Colon (tissue), 2 donors: ENCODE measurements around the gene GRIK2.
"Not testable (repeated sequence)": the region's sequence is repeated elsewhere in the genome, so short reads cannot be mapped to it uniquely, and the experiment has no call there.

ENCODE experiments used
- FAIRE-seq: peaks from 2 replicates; lab custom pipeline; 2012; peaks lifted over from hg19 to GRCh38; lab: Jason Lieb, UNC
- donor health status: control.
- donor health status: control.

The GRIK2 gene

DNA sequence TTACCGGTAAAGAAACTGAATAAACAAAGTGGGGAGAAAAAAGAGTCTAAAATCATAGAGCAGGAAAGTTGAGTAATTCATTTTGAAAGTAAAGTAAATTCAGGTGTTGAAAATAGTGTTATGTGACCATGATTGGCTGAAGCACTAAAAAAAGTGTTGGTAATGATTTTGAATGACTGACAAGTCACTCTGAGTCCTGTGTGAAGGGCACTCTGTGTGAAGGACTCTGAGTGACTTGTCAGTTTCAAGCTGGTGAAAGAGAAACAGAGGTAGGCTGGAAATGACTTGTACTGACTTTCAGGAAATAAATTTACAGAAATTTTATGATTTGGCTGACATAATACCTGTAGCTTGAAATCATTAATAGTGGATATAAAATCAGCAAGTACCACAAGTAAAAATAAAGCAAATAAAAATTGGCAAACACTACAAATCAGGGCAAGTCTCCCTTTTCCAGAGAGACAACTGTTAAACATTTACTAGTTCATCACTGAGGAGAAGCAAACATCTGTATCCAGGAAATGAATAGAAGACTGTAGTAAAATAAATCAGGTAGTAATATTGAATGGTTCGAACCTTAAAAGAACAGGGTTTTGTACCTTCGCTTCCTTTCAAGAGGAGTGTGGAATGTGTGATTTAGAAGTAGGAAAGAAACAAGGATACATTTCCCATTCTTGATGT is 630.6 kb downstream of the GRIK2 start:
- FAIRE-seq: no peak

DNA sequence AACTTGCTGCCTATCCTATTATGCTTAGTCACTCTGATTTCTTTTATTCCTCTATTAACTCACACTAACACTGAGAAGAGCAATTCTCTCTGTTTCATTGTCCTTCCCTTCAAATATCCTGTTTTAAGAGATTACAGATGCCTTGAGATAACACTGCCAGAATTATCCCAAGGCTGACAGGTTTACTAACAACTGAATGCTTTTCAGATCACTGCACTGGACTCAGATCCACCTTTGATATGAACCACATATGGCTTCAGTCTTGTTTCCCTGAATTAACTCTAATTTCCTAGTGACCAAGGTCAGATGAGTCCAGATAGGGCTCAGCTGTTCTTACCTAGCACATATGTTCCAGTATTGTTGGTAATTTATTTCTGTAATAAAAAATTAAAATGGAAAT is 633.1 kb downstream of the GRIK2 start:
- FAIRE-seq: no peak

DNA sequence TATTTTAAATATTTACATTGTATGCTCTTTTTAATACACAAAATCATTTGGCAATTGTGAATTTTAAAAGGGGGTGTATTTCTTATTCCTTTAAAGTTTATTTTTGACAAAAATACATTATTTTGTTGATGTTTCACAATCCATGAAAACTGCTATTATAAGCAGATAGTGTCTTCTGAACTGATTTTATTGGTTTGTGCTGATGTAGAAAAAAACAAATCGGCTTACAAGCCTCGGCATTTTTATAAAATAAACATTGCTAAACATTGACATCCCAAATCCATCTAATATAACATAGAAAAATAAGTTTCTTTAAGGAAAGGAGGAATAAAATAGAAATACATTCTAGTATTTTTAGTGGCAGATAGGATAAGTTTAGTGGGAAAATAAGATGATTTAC is 634.7 kb downstream of the GRIK2 start:
- no peak for FAIRE-seq

DNA sequence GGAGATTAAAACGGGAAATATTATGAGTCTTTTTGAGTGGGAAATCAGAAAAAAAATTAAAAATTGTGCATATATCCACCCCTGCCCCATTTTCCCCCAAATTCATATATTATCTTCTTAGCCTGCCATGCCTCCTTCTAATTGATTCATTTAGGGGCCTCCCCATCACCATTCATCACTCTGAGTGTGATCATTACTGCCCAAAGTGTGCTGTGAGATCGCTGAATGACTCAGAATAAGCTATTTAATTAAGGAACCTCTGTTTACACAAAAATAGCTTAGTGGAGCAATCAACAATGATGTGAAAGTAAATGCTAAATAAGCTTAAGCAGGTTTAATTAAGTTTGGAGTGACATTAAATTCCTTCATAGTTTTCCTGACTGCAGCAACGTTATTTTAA is 645.5 kb downstream of the GRIK2 start:
- no peak for FAIRE-seq

DNA sequence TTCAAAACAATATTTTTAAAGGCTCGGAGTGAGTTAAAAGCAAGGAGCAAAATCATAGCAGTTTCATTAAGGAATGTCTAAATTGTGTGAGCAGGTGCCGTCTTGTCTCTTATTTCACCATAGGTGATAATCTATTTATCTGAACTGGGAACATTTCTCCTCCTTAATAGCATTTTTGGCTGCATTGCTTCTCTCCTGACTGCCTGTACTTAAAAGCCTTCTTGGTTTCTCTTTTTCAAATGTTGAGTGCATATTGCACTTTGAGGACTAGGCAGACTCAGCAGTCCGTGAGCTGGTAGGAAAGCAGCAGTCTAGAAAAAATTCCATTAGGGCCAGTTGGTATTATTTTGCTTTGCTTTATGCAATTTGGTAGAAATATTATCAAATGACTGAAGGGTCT is 645.9 kb downstream of the GRIK2 start:
- no peak for FAIRE-seq

DNA sequence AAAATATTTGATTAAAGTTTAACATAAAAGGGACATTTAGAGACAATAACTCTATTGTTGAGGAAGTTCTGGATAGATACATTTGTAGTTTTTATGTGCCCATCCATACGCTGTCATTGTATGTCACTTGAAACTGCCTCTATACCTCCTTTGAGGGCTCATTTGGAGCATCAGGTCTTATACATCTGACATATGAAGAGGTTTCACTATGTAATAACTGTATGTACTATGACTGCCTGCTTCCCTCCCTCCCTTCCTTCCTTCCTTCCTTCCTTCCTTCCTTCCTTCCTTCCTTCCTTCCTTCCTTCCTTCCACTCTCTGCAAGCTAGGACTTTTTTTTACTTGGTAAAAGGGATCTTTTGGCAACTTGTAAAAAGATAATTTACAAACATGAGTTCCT is 657.5 kb downstream of the GRIK2 start:
- no peak for FAIRE-seq

DNA sequence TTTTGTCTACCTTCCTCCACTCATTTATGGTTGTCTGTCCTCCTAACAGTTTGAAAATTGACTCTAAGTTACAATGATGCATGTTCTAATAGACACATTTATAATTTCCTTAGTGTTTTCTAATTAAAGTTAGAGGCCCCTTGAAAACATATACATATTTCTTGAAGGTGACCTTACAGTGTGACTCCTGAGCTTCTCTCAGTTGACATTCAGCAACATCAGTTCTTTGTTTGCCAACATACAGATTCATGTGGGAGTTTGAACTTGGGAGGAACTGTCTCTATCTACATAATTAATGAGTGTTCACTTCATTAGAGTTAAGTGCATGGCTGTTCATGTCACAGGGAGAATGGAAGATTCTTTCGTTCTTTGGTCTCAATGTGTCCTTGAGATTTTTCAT is 658.2 kb downstream of the GRIK2 start:
- no peak for FAIRE-seq

DNA sequence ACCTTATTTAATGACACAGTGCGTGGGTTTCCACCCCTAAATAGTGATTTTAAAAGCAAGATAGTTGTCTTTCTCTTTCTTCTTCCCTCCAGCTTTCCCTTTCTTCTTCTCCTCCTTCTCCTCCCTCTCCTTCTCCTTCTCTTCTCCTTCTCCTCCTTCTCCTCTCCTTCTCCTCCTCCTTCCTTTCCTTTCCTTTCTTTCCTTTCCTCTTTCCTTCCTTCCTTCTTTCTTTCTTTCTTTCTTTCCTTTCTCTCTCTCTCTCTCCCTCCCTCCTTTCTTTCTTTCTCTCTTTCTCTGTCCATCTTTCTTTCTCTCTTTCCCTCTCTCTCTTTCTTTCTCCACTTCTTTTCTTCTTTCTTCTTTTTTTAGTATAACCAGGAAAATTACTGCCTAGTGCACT is 670.6 kb downstream of the GRIK2 start:
- FAIRE-seq: no peak

DNA sequence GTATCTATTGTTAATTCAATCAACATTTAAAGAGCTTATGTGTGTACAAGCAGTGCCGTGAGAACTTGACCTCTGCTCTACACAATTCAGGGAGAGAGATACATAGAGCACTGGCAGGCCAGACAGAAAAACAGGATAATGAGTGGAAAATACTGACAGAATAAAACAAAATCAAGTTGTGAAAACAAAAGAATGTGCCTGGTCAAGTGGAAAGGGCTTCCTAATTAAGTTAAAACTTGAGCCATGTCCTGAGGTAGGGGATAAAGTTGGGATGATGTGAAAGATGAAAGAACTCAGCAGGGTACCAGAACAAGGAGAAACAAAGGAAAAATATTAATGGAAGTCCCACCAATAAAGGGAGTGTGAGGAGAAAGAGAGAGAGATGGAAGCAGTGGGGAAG is 672.8 kb downstream of the GRIK2 start:
- no peak for FAIRE-seq

DNA sequence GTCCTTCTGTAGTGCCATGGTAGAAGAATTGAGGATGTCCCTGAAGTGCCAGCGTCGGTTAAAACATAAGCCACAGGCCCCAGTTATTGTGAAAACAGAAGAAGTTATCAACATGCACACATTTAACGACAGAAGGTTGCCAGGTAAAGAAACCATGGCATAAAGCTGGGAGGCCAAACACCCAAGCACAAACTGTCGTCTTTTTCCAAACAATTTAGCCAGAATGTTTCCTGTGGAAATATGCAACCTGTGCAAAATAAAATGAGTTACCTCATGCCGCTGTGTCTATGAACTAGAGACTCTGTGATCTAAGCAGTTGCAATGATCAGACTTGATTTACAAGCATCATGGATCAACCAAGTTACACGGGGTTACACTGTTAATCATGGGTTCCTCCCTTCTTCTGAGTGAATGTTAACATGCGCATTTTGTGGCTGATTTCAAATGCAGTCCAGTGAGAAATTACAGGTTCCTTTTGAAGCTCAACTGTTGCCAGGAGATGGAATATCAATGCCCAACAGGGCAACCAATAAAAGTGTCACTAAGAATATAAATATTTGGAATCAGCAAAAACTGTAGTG is 674.9 kb downstream of the GRIK2 start:
- no peak for FAIRE-seq

DNA sequence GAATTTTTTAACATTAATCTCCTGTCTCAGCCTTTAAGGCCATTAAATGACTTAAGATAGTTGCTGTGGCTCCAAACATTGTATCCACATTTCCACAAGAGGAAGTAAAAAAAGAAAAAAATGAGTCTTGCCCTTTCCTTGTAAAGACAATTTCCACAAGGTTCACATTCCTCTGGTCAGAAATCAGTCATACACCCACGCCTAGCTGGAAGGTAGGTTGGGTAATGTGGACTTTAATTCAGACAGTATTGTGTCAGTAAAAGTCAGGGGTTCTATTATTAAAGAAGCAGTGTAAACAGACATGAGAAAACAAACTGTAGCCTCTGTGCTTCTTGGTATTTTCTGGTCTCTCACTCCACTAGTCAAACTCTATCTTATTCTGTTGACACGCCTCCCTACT is 682.0 kb downstream of the GRIK2 start:
- FAIRE-seq: no peak

DNA sequence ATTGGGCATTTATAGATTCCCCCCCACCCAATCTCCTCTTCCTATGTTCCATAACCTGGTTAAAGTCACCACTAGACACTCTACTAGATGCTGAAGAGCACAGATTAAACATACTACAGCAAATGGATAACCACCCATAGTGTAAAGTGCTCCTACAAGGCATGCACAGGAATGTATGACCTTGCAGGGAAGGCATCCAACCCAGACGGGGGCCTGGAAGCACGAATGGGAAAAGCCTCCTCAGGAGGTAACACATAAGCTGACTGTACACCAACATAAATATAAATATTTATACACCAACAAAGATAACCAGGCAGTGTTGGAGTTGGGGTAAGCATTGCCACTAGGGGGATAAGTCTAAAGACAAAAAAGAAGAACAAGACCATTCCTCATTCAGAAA is 691.7 kb downstream of the GRIK2 start:
- FAIRE-seq: no peak

DNA sequence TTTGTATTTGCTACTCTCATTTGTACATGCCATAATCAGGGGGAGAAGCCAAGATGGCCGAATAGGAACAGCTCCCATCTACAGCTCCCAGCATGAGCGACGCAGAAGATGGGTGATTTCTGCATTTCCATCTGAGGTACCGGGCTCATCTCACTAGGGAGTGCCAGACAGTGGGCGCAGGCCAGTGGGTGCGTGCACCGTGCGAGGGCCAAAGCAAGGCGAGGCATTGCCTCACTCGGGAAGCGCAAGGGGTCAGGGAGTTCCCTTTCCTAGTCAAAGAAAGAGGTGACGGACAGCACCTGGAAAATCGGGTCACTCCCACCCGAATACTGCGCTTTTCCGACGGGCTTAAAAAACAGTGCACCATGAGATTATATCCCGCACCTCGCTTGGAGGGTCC is 694.7 kb downstream of the GRIK2 start:
- FAIRE-seq: not testable (repeated sequence)

DNA sequence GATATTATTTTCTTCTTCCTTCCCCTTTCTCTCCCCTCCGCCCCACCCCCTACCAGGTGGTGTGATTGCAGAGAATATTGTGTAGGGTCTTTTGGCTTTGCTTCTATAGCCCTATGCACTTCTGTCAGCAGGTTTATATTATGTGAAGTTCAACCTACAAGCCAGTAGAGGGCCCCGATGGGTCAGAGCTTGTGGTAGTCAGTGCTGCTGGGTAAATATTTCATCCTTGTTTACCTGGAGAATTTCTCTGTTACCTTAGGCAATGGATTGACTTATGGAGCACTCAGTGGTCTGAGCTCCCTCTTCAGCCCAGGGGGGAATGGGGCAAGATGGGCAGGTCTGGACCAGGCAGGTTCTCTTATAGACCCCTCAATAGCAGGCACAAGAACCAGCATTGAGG is 720.9 kb downstream of the GRIK2 start:
- FAIRE-seq: no peak

DNA sequence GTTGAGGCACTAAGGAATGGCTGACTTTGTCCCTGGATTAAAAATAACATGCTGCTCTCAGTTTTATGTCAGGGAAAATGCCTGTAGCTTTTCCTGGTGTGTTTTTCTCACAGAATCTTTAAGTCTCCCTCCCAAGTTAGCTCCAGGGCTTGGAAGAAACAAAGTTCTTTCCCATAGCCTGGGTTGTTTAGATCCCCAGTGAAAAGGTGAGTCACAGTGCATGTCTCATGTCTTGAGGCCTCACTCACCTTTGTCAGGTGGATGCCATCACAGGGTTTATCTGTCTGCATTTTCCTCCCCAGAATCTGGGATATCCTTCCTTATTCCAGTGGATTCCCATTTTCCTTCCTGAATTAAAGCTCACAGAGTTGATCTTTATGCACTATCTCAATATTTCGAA is 722.4 kb downstream of the GRIK2 start:
- no peak for FAIRE-seq

DNA sequence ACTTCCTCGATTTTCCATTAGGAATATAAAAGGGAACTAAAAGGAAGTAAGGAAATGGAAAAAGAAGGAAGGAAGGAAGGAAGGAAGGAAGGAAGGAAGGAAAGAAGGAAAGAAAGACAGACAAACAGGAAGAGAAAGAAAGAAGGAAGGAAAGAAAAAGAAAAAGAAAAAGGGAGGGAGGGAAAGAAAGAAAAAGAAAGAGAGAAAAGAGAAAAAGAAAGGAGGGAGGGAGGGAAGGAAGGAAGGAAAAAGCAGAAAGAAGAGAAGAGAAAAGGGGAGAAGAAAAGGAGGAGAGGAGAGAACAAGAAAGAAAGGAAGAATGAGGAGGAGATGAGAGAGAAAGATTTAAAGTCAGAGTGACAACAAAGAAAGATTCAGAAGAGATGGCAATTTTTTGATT is 724.5 kb downstream of the GRIK2 start:
- no peak for FAIRE-seq
